ENCODE measurements around the gene BSX.

BSX gene

DNA sequence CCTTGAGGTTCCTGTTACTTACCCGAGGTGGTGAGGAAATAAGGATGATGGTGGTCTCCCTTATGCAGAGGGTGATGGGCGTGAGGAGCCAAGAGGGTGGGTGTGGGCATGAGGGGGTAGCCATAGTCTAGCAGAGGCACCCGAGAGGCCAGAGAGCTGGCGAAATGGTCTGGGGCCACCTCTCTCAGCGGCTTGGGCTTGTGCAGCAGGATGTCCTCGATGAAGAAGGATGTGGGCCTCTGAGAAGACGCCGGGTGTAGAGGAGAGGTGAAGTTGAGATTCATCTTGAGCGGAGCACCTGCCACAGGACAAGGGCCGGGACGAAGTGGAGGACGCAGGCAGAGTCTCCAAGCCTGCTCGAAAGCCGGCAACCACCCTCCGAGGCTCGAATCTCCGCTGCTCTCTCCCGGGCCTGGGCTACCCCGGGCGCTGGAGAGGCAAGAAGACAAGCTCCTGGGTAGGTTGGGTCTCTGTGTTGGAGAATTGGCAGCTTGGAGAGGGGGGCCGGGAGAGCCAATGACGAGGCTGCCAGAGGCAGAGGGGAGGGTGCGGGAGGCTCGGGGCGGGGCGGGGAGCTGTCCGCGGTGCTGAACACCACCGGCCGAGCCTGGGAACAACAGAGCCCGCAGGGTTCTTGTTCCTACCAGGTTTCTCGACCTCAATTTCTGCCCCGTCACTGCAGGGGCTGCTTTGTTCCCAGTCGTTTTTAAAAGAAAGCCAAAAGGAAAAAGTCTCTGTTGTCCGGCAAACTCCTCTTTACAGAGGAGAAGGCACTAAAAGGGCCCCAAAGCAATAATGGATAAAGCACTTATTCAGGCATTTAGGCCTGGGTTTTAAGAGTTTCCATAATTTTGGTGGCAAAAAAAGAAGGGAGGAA lies at the start of gene BSX:
Gene BSX, minus strand, starts transcription at position 447 of the 877 bp plus-strand sequence. Its CDS starts 163 bp downstream, at position 284.
- DNase-seq = peak; percentile 48

DNA sequence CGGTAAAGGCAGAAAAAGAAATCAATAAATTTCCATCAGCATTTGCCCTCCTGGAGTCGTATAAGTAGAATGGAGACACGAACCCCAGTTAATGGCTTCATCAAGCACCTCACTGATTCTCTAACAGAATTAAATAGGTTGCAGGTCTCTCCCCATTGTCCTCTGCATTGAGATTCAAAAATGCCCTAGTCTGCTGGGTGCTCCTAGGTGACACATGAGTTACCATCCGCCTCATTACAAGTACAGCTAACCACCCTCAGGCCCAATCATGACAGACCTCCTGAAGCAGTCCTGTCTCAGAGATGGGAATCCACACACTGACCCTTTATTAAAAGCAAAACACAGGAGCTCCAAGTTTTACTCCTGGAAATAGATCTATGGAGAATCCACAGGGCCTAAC lies 48.9 kb upstream of the BSX start:
- no peak for DNase-seq

DNA sequence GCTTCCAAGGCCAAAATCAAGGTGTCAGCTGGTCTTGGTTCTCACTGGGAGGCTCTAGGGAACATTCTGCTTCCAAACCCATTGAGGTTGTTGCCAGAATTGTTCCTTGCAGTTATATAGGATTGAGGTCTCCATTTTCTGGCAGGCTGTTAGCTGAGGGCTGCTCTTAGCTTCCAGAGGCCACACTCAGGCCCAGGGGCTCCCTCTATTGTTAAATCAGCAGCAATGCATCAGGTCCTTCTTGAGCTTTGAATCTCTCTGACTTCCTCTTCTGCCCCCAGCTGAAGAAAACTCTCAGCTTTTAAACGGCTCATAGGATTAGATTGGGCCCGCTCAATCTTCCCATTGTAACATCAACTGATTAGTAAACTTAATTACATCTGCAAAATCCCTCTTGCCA lies 39.3 kb upstream of the BSX start:
- DNase-seq = peak; percentile 36

DNA sequence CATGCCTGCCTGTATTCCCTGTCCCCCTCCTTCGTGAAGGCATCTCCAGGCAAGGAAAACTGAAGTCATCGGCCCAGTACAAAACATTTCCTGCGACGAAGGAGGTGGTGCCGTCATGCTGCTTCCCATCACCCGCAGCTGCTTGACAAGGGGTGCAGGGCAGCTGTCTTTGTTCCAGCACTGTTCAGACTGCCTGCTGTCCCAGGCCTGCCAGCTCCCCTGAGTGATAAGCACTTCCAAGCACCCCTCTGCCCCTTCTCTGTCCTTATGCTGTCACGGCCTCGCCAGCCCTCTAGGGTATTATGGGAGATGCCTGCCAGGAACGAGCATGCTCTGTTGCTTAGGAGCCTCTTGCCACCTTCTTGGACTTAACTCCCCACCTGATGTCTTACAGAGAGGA lies 37.1 kb upstream of the BSX start:
- DNase-seq = no peak

DNA sequence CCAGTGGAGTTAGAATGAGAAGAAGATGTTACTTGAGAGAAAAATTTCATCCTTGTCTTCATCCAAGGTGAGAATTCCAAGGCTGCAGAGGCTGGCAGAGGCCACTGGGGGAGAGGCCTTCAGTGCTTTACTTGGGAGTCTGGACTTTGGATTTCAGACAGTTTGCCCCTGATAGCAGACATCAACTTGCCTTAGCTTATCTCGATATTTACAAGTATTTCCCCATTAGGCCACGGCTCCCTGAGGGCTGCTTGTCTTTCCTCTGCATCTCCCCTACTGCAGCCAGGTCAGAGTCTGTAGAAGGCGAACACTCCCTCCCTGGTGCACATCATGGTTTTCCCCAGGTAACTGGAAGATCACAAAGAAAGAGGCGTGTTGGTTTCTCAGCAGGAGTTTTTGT lies 29.9 kb upstream of the BSX start:
- DNase-seq = no peak

DNA sequence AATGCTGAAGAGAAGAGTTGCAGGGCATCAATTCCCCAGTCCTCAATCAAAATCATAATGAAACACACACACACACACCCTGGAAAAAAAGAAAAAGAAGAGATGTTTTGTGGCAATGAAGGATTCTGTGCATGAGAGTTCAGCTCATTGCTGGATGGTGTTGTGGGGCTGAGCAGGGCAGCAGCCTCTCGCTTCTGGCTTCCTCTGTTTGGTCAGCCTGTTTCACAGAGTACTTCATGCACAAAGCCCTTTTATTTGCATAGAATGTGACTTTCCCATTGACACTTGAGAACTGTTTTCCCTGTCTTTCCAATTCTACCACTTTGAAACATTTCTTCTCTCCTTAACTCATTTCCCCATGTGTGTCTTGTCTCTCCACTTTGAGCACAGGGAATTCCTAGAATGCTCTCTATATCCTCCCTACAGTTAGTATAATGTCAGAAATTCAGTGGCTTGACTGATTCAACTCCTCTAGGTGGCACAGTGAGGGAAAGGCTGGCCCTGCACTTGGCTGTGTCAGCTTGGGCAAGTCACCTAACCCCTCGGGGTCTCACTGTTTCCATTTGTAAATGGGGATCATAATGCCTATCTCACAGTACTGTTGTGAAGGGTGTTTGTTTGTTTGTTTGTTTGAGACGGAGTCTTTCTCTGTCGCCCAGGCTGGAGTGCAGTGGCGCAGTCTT lies 25.4 kb upstream of the BSX start:
- no peak for DNase-seq

DNA sequence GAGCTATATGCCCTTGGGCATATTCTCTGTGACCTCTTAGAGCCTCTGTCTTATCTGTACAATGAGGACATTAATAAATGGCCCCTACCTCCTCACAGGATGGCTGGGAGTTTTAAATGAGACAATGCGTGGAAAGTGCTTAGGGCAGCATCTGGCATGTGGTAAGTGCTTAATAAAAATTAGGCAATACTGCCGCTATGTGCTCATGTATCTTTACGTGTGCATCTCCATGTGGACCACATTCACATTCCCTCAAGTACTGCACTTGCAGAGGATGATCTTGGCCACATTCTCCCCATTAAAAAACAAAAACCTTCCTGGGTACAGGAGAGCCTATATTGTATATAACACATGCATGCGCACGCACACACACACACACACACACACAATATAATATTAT lies 19.1 kb upstream of the BSX start:
- no peak for DNase-seq

DNA sequence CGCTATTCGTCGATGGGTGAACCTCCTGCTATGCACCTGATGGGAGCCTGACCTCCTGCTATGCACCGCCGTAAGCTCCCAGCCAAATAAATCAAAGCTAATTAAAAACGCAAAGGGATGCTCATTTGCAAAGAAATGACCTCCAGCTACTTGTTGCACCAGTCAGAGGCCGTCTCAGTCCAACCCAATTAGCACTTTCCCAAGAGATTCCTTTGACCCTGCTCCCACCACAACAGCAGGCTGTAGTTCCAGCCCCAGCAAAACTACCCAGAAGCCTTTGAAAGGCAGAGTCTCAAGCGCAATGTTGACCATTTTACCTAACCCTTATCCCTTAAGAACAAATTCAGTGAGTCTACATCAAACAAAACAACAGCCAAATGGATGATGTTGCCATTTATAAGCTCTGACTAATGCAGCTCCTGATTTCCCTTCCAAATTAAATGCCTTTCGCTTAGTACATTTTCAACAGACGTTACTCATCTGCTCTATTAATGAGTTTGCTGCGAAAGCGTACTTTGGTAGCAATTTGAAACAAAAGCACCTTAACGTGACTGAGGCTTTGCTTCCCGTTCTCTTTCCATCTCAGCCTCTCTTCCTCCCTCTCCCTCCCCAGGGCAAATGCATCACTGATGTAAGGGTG lies 17.2 kb upstream of the BSX start:
- DNase-seq = no peak

DNA sequence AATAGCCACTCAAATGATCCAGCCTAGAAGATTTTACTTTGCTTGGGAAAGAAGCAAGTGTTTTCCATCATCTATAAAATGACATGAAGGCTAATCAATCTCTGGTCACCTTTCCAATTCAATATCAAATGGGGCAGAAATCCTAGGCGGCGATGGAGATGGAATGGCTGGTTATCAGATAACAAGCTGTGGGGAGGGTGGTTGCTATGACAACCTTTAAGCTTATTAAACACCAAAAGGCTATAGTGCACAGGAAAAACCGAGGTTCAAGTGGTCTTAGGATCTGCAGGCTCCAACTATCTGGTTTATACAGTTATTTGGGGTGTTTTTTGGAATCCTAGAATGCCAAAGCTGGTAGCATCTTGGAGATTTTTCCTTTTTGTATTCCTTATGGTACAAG lies 13.9 kb upstream of the BSX start:
- no peak for DNase-seq

DNA sequence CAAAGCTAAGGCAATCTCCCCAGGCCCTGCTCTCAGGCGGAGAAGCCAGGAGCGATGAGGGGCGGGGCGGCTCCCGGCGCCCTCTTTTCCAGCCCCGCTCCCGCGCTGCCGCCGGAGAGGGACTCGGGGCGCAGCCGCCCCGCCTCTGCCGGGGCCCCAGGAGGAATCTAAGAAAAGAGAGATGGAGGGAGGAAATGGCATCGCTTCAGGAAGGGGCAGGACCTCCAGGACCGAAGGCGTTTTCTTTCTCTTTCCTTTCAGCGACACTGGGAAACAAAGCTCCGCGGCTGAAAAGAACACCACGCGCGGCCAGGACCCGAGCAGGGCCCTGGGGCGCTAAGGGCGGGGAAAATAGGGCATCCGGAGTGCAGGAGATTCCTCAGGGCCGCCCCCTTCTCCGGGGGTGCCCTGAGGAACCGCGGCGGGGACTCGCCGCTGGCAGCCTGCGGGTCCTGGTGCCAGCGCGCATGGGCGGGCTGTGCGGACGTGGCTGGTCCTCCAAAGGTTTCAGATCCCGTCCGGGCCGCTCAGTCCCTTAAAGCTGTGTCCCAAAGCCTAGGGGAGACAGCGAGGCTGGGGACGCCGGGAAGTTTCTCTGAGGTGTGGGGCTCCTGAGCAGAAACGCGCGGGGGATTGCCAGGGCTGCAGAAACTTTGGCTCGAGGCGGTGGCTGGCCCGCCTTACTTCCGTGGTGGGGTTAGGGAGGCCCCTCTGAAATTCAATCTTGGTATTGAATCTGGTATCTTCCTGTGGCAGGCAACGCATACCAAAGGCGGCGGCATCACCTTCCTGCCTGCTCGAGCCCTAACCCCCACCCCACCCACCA lies 2.8 kb upstream of the BSX start:
- no peak for DNase-seq

DNA sequence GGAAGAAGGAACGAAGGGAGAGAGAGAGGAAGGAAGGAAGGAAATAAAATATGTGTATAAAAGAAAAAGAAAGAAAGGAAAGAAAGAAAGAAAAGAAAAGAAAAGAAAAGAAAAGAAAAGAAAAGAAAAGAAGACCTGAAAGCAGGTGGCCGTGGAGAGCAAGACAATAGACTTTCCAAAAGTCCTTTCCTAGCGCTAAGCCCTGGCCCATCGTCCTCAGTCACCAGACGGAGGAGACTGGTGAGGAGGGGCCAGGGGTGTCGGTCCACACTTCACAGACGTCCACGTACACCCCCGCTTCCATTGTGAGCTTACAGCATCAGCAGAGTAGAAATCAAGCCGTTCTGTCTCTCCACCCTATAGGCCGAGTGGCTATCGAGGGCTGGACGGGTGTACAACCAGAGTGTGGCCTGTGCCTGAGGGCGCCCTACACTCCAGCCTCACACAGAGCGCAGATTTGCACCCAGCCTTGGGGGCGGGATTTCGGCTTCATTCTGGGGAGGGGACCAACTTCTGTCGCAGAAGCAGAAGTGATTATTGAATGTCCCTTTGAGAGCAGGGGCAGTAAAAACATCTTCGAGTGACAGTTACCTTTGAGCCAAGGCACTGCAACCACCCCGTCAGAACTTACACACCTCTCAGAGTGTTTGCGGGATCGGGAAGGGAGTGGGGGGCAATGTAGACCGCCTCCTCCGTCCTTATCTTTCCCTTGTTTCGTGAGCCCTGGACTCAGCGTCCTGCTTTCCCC lies 2.0 kb upstream of the BSX start:
- DNase-seq = no peak

DNA sequence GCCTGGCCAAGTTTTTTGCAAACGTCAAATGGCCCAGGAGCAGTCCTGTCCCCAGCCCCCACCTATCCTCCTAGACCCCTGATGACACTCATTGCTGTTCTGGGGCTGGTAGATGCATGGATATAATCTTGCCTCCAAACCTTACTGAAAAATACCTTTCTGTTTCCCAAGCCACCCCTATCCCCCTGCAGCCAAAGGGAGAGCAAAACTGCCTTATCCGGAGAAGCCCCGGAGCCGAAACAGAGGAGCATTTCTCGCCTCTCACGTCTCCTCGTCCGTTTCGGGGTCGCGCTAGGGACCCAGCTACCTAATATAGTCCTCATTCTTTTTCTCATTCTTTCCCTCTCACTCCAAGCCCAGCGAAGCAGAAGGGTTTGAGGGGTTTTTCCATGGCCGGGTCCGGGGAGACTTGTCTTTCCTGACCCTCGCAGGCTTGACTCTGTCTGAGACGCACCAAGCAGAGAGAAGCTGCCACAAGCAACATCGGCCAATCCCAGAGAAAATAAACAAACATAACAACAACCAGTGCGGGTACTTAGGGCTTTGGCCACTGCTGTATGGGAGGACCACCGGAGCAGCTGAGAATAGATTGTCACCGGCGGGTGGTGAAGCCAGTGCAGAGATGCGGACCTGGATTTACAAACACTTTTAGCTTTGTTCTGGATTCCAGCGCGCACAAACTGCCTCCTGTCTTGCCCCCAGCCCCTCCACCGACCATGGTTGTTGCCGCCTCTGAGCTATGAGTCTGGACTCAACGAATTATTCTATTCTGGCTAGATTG lies 1.6 kb downstream of the BSX start:
- no peak for DNase-seq

DNA sequence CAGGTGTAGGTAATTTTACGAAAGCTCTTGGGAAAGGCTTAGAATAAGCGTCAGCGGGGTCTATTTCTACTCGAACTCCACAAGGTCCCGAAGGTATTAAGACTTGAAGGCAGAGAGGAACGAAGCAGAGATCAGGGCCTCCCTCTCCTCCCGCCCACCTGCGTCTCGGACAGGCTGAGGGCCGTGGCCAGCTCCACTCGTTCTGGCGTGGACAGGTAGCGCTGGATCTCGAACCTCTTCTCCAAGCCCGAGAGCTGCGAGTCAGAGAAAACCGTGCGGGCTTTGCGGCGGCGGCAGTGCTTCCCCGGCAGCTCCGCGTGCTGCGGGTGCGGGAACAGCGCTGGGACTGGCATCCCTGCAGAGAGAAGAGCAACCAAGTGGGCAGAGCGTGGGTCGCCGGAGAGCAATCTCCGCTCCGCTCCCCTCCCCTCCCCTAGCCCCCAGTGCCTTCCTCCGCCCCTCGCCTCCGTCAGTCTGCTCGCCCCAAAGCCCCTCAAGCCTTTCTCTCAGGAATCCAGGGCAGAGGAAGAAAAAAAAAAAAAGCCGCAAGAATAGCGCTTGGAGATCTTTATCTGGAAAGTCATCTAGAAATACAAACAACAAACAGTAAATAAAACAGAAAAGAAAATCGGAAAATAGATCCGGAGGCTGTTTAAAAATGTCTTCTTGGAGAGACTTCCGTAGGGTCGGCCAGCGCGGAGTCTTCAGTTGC lies 2.4 kb downstream of the BSX start:
- DNase-seq = no peak

DNA sequence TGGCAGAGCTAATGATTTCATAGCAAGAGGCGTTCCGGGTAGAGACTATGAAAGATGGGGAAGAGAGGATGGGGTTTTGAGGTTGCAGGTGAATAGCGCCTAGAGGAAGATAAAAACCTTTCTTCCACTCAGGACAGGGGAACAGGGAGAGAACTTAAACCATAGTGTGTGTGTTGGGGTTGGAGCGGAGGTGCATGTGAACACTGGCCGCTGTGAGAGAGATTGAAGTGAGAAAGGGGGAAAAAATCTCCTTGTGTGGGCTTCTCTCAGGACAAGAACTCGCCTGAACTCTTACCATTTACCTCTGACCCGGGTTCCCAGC lies 3.4 kb downstream of the BSX start:
- DNase-seq = no peak

DNA sequence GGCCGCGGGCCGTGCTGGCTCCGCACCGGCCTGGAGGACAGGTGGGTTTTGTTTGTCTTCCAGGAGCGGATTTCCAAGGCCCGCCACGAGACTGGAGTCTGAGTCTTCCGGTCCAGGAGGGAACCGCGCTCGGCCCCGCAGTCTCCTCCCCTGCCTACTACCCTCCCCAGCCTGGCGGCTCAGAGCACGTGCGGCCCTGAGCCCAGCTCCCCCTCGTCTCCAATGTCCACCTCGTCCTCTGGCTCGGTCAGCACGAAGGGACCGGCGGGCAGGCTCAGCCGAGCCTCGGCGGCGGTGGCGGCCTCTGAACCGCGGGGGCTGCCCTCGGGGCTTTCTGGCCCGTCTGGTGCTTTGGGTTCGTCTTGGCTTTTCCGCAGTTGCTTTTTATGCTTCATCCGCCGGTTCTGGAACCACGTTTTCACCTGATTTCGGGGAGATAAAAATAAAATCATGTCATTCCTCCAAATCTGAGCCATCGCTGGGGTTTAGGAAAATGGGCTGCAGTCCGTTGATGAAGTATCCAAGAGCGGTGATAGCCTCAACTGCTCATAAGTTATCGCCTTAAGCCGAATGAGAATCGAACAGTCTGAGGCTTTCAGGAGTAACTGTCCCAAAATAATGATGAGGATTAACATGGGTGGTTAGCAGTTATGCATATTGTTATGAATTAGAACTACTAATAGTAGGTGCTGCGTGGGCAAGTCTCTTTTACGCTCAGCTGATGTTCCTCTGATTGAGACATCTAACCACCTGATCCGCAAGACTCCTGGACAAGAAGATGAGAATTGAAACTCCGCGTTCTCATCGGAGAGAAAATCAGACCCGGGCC lies 4.0 kb downstream of the BSX start:
- no peak for DNase-seq

DNA sequence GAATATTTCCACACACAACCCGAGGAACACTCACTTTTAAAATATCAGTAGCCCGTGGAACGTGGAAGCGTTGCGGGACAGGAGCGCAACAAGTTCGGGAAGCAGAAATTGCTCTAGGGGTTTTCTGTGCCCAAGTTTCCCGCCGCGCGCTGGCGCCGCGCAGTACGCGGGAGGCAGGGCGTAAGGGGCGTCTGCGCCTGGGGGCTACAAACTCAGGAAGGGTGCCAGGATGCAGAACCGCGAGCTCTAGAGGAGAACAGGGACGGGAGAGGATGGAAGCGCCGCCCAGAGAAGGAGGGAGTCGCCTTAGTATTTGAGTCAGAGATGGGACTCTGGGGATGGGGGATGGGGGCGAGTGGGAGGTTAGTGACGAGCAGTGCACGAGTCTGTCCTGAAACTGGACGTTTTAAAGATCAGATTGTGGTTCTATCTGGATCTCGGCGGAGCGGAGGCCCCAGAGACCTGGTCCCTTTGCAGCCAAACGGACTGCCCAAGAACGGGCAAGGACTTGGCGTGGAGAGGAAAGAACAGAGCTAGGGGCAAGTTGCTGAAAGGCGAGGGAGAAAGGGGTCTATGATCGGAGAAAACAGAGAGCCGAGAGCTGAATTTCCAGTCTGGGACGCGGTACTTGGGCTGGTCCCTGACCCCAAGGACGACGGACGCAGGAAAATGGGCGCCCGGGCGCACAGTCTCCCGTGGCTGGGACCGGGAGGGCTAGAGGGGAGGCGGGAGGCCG lies 4.7 kb downstream of the BSX start:
- DNase-seq = no peak

DNA sequence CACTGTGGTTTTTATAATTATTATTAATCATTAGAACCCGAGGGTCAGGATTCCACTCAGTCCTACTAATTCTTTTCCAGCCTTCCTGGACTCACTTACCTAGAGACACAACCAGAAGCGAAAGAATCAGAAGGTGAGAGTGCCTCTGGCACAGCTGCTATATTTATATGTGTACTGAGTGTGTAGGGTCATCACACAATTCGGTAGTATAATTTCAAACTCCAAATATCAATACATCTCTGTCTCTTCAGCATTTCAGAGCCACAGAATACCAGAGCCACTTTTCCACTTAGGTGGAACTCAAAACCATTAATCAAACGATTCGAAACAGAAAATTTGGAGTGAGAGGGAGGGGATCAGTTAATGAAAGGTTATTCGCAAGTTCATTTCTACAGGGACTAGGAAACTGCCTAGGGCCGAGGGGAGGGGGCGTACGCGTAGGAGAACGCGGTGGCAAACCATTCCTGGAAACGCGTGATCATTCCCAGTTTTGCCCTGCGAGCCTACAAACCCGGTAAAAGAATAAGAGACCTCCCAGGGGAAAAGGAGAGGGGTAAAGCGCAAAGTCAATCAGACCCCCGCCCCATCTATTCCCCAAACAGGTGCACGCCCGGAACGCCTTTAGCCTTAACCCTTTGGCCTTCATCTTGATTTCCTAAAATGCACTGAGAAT lies 5.4 kb downstream of the BSX start:
- DNase-seq = no peak

DNA sequence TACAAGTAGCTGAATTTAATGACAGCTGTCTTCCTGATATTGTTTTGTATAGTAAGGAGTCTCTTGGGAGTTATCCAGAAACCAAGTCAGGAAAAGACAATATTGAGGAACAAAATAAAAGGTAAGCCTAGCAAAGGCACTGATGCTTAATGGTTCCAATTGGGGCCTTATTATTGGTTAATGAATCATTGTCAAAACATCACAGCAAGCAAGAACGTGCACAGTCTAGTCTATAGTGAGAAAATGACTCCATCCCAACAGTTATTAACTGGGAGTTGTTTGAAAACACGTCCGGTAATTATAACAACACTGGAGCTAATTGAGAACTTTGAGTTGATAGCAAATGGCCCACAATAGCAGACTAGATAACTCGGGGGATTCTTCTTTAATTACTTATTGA lies 17.7 kb downstream of the BSX start:
- DNase-seq = no peak

DNA sequence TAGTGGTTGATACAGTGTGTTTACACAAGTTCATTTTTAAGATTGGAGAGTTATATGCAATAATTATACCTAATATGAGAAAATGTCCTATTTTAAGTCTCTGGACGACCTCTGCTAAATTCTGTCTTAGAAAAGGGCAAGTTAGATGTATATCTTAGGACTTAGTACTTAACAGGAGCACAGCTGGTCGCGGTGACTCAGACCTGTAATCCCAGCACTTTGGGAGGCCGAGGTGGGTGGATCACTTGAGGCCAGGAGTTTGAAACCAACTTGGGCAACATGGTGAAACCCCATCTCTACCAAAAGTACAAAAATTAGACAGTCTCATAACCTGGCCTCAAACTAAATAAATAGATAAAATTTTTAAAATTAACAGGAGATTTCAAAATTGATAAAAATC lies 27.2 kb downstream of the BSX start:
- DNase-seq = no peak
